ENCODE data around the gene TPST1.
A peak's percentile ranks its signal among the peaks of the same experiment; 100 is the strongest.
"Not testable (repeated sequence)": the region's sequence is repeated elsewhere in the genome, so short reads cannot be mapped to it uniquely, and the experiment has no call there.

TPST1 gene

GRCh38 chr7:66356277-66356721, 151.2 kb downstream of the TPST1 start:
- peak overlapping the region; percentile 71 for H3K27ac ChIP-seq
- TF ChIP-seq CTCF (conservative IDR thresholded peaks at IDR 0.05; ENCODE audit: low read depth) = no peak
- ChIA-PET POLR2A (ENCODE audit: low non-redundant PET) (no interaction called here), CTCF (interaction anchor here (0.8 kb wide), 1 partner anchor 57 kb away, joined by 4 read pairs; no protein-coding TSS in a partner anchor)
- DNase-seq (ENCODE audit: low spot score) = peak; percentile 70

- ChIA-PET CTCF (no interaction called here), POLR2A (ENCODE audit: low non-redundant PET) (no interaction called here)
- DNase-seq (ENCODE audit: low spot score) = no peak
- peak overlapping the region; percentile 71 for H3K27ac ChIP-seq
- TF ChIP-seq CTCF (conservative IDR thresholded peaks at IDR 0.05; ENCODE audit: low read depth) = no peak
Measured at GRCh38 chr7:66357087-66357486, 152.0 kb downstream of the TPST1 start.

GRCh38 chr7:66359656-66360211, 154.6 kb downstream of the TPST1 start:
- DNase-seq (ENCODE audit: low spot score) = peak; percentile 65
- H3K27ac ChIP-seq = peak overlapping the region; percentile 78
- POLR2A ChIA-PET (ENCODE audit: low non-redundant PET) = no interaction called here
- CTCF ChIA-PET = interaction anchor here (0.7 kb wide), 1 partner anchor 19 kb away, joined by 3 read pairs; no protein-coding TSS in a partner anchor
- TF ChIP-seq CTCF (conservative IDR thresholded peaks at IDR 0.05; ENCODE audit: low read depth) = no peak

- POLR2A ChIA-PET (ENCODE audit: low non-redundant PET) = no interaction called here
- CTCF ChIA-PET = no interaction called here
Measured at GRCh38 chr7:66362136-66362535, 157.0 kb downstream of the TPST1 start.

GRCh38 chr7:66363635-66364034, 158.5 kb downstream of the TPST1 start:
- no peak for TF ChIP-seq CTCF (conservative IDR thresholded peaks at IDR 0.05; ENCODE audit: low read depth)
- no peak overlapping the region for H3K27ac ChIP-seq
- POLR2A ChIA-PET (ENCODE audit: low non-redundant PET) = interaction anchor here (0.7 kb wide), 1 partner anchor 617 kb away, joined by 3 read pairs; no protein-coding TSS in a partner anchor
- DNase-seq (ENCODE audit: low spot score) = no peak
- CTCF ChIA-PET = no interaction called here

More at GRCh38 chr7:66362136-66362535, 157.0 kb downstream of the TPST1 start:
- H3K27ac ChIP-seq = no peak overlapping the region
- DNase-seq (ENCODE audit: low spot score) = no peak
- no peak for TF ChIP-seq CTCF (conservative IDR thresholded peaks at IDR 0.05; ENCODE audit: low read depth)

GRCh38 chr7:66365031-66365430, 159.9 kb downstream of the TPST1 start:
- POLR2A ChIA-PET (ENCODE audit: low non-redundant PET); DNase-seq (ENCODE audit: low spot score); CTCF ChIA-PET; H3K27ac ChIP-seq: not testable (repeated sequence)

GRCh38 chr7:66371096-66371824, 166.1 kb downstream of the TPST1 start:
- ChIA-PET CTCF (interaction anchor here (0.6 kb wide), 2 partner anchors 18 to 48 kb away, joined by 3 to 5 read pairs; no protein-coding TSS in a partner anchor), POLR2A (ENCODE audit: low non-redundant PET) (no interaction called here)
- H3K27ac ChIP-seq = no peak overlapping the region
- DNase-seq (ENCODE audit: low spot score) = no peak
- TF ChIP-seq CTCF (conservative IDR thresholded peaks at IDR 0.05; ENCODE audit: low read depth) = no peak

- H3K27ac ChIP-seq; CTCF ChIA-PET; POLR2A ChIA-PET (ENCODE audit: low non-redundant PET); DNase-seq (ENCODE audit: low spot score): not testable (repeated sequence)
Measured at GRCh38 chr7:66374141-66374840, 169.2 kb downstream of the TPST1 start.

Measured in RWPE1 (cell line).